HepG2 (cell line): ENCODE data around the gene NFXL1. TPM values are rescaled to one million over a fixed set of nuclear protein-coding genes. Genes with fewer than 3 reads are reported as not detected.

Source experiments
- ATAC-seq: fragments of 200-7000 bp; cut with Tn5 transposase; 3 replicates; pipeline ENCODE4 v1.9.1; 2020; ENCODE audit warnings: mild to moderate bottlenecking, moderate library complexity
- BruUV-seq: library from RNA; stranded (reverse); fragments of 400-500 nt; replicated peaks from 2 replicates; lab custom pipeline; 2021; lab: Mats Ljungman, UMichigan
- CTCF ChIA-PET: fragments of 300-600 bp; formaldehyde crosslinking; extraction: SDS; loops from one replicate; lab custom pipeline; 2021; ENCODE audit warnings: low total read pairs, inconsistent platforms, low intra/inter-chr PET ratio; lab: Yijun Ruan, JAX
- POLR2A ChIA-PET: fragments of 350-600 bp; sonication (Branson Sonifier 250); formaldehyde crosslinking; loops from one replicate; lab custom pipeline; 2020; ENCODE audit warnings: antibody characterized with exemption, inconsistent platforms; lab: Yijun Ruan, JAX
- DNase-seq: peaks from one replicate; pipeline ENCODE4 v3.0.0-alpha.2; 2015; ENCODE audit warnings: low spot score
- FAIRE-seq: peaks from 3 replicates; lab custom pipeline; 2011; peaks lifted over from hg19 to GRCh38; lab: Jason Lieb, UNC
- H2AFZ ChIP-seq: one replicate; pipeline ENCODE4 v1.6.1; 2011; ENCODE audit warnings: low read length, inconsistent platforms
- H3K27ac ChIP-seq: fragments of 300-600 bp; 3 replicates; pipeline ENCODE4 v1.8.0; 2011; ENCODE audit warnings: mixed run types, mild to moderate bottlenecking, mixed read lengths, low read length, inconsistent platforms; ENCODE audit not compliant: insufficient read depth; ENCODE audit errors: extremely low read length
- H3K27me3 ChIP-seq, 2 experiments: fragments of 200-600 bp in 1 of 2; 2 replicates in 1 of 2; 3 replicates in 1 of 2; pipeline versions ENCODE4 v1.6.0 to v1.8.0; 2011; ENCODE audit warnings: low read length in 2 of 2, mild to moderate bottlenecking in 2 of 2, moderate library complexity in 2 of 2, inconsistent platforms in 1 of 2; ENCODE audit not compliant: insufficient read depth in 2 of 2, control insufficient read depth in 1 of 2
- H3K36me3 ChIP-seq, 2 experiments: fragments of 200-600 bp in 1 of 2; replicated peaks in 1 of 2; 2 replicates in 1 of 2; 3 replicates in 1 of 2; pipeline versions ENCODE4 v1.5.1 to v1.8.0; 2011; ENCODE audit warnings: low read length in 2 of 2, inconsistent platforms in 1 of 2; ENCODE audit not compliant: insufficient read depth in 2 of 2, control insufficient read depth in 1 of 2
- H3K4me1 ChIP-seq: 2 replicates; pipeline ENCODE4 v1.5.1; 2012; ENCODE audit warnings: low read length, inconsistent platforms; ENCODE audit not compliant: insufficient read depth
- H3K4me2 ChIP-seq: 2 replicates; pipeline ENCODE4 v1.6.0; 2011; ENCODE audit warnings: low read depth, low read length, inconsistent platforms
- H3K4me3 ChIP-seq, 3 experiments: fragments of 200-600 bp in 1 of 3; sonication (generic), shearing (Covaris generic) in 1 of 3; replicated peaks in 1 of 3; 2 replicates each; pipeline ENCODE4 v1.5.1; 2011 to 2016; ENCODE audit warnings: low read length in 3 of 3, inconsistent platforms in 2 of 3, low read depth in 2 of 3, mild to moderate bottlenecking in 2 of 3, control low read depth in 1 of 3, mixed read lengths in 1 of 3; ENCODE audit not compliant: insufficient read depth in 1 of 3
- H3K79me2 ChIP-seq: one replicate; pipeline ENCODE4 v1.6.1; 2011; ENCODE audit warnings: low read length, inconsistent platforms; ENCODE audit not compliant: insufficient read depth
- H3K9ac ChIP-seq: 2 replicates; pipeline ENCODE4 v1.6.0; 2011; ENCODE audit warnings: mild to moderate bottlenecking, low read depth, low read length, inconsistent platforms; ENCODE audit not compliant: insufficient read depth
- H3K9me3 ChIP-seq: 2 replicates; pipeline ENCODE4 v1.5.1; 2012; ENCODE audit warnings: mild to moderate bottlenecking, low read length
- H4K20me1 ChIP-seq: 2 replicates; pipeline ENCODE4 v1.6.0; 2011; ENCODE audit warnings: inconsistent platforms, mild to moderate bottlenecking, low read length, moderate library complexity; ENCODE audit not compliant: insufficient read depth
- BORCS8-MEF2B ChIP-seq: sonication (generic); formaldehyde crosslinking; IDR thresholded peaks from 2 replicates; pipeline ENCODE4 v1.8.0; 2022; ENCODE audit warnings: mild to moderate bottlenecking, missing genetic modification reagents
- EZH2 ChIP-seq: conservative IDR thresholded peaks from 2 replicates; pipeline ENCODE4 v1.6.1; 2012; ENCODE audit warnings: mild to moderate bottlenecking, low read depth, low read length, moderate library complexity
- KDM2A ChIP-seq: sonication (generic); formaldehyde crosslinking; IDR thresholded peaks from 2 replicates; pipeline ENCODE4 v1.4.0; 2020; ENCODE audit warnings: low read depth, missing genetic modification reagents, borderline replicate concordance
- MAFK ChIP-seq, 2 experiments: IDR thresholded peaks in 1 of 2; conservative IDR thresholded peaks in 1 of 2; 2 replicates each; pipeline ENCODE4 v1.6.1; 2011; ENCODE audit warnings: improper control_type of control experiment in 2 of 2, low read length in 2 of 2
- MTA3 ChIP-seq: sonication (generic); formaldehyde crosslinking; IDR thresholded peaks from 2 replicates; pipeline ENCODE4 v1.4.0; 2020; ENCODE audit warnings: missing genetic modification reagents
- NAIF1 ChIP-seq: sonication (generic); formaldehyde crosslinking; IDR thresholded peaks from 2 replicates; pipeline ENCODE4 v1.5.0; 2020; ENCODE audit warnings: mild to moderate bottlenecking, missing genetic modification reagents, borderline replicate concordance
- NCOA1 ChIP-seq: sonication (generic); formaldehyde crosslinking; IDR thresholded peaks from 2 replicates; pipeline ENCODE4 v1.9.0; 2021; ENCODE audit warnings: missing genetic modification reagents
- SP1 ChIP-seq, 2 experiments: fragments of 450-650 bp in 1 of 2; sonication (generic) in 1 of 2; formaldehyde crosslinking in 1 of 2; IDR thresholded peaks; 2 replicates each; pipeline versions ENCODE4 v1.4.0 to v1.6.1; 2016 to 2020; ENCODE audit warnings: missing genetic modification reagents in 1 of 2
- STAT6 ChIP-seq: sonication (generic); formaldehyde crosslinking; IDR thresholded peaks from 2 replicates; pipeline ENCODE4 v1.4.0; 2020; ENCODE audit warnings: missing genetic modification reagents, mild to moderate bottlenecking, borderline replicate concordance
- TCF7L2 ChIP-seq: IDR thresholded peaks from 2 replicates; pipeline ENCODE4 v1.6.1; 2011; ENCODE audit warnings: mild to moderate bottlenecking, low read depth, low read length, moderate library complexity
- THAP9 ChIP-seq: sonication (generic); formaldehyde crosslinking; IDR thresholded peaks from 2 replicates; pipeline ENCODE4; 2020; ENCODE audit warnings: missing genetic modification reagents, mild to moderate bottlenecking, borderline replicate concordance
- TRIM24 ChIP-seq: sonication (generic); formaldehyde crosslinking; IDR thresholded peaks from 2 replicates; pipeline ENCODE4 v1.8.0; 2022; ENCODE audit warnings: mild to moderate bottlenecking, missing genetic modification reagents
- ZNF660 ChIP-seq: sonication (generic); formaldehyde crosslinking; IDR thresholded peaks from 2 replicates; pipeline ENCODE4 v1.5.1; 2020; ENCODE audit warnings: mild to moderate bottlenecking, low read depth, missing genetic modification reagents, borderline replicate concordance
- ZNF788 ChIP-seq: sonication (generic); formaldehyde crosslinking; IDR thresholded peaks from 2 replicates; pipeline ENCODE4 v1.5.0; 2020; ENCODE audit warnings: mild to moderate bottlenecking, missing genetic modification reagents, borderline replicate concordance
- ZNF800 ChIP-seq: sonication (generic); formaldehyde crosslinking; IDR thresholded peaks from 2 replicates; pipeline ENCODE4 v1.4.0; 2020; ENCODE audit warnings: missing genetic modification reagents
- WGBS: methylation state at CpG from one replicate; pipeline ENCODE4 v1.1.6; 2017; ENCODE audit warnings: low lambda C conversion rate; 5-methylcytosine and 5-hydroxymethylcytosine counted together
- in situ Hi-C: cut with HindIII; loops from 2 replicates; pipeline ENCODE4 v1.10.0; 2017; ENCODE audit warnings: low pct_unique_long_range_greater_than_20kb; ENCODE audit not compliant: extremely low pct_ligation_motif_present
- intact Hi-C: fragments of 100-400 bp; cut with micrococcal nuclease; formaldehyde crosslinking; loops from one replicate; pipeline ENCODE4 v1.10.0; 2022; ENCODE audit not compliant: unreplicated experiment
- polyA plus RNA-seq, 8 experiments: library from polyadenylated mRNA; depleted of rRNA in 3 of 8; stranded (reverse) in 7 of 8; unstranded in 1 of 8; fragments of >200 nt; fragmentation: Illumina TruSeq in 4 of 8; extraction: Trizol in 4 of 8; gene quantifications; 2 replicates each; pipeline versions ENCODE4 v1.2.1 to v1.2.3, GENCODE V29; 2011 to 2016; ENCODE audit warnings: low read depth in 4 of 8, missing spikeins in 1 of 8, mixed read lengths in 1 of 8; ENCODE audit not compliant: insufficient read depth in 1 of 8
- total RNA-seq, 5 experiments: library from RNA; depleted of rRNA; stranded (reverse); fragments of >200 nt; fragmentation: Illumina TruSeq; extraction: Trizol; gene quantifications; 2 replicates each; pipeline ENCODE4 v1.2.3, GENCODE V29; 2016; ENCODE audit warnings: low read depth in 1 of 5

NFXL1 gene
- total and polyA plus RNA-seq, 2 of the 13 experiments (the other 11 are each of a cell fraction or from before 2014, with no cell fraction given) = 12.0 to 18.6 TPM

GRCh38 chr4:47827343-47828047 is 86.9 kb downstream of the NFXL1 start (continued):
- TF ChIP-seq SP1 (IDR thresholded peaks at IDR 0.05) = no peak
- TF ChIP-seq SP1 (CRISPR knock-in tag; IDR thresholded peaks at IDR 0.05) = no peak

- BruUV-seq = no TSS peak
- Histone ChIP-seq H3K27ac (no peak overlapping the region), H3K79me2 (no peaks in the 10 kb centered on the region), H3K4me1 (no peaks in the 10 kb centered on the region), H3K4me3 (no peak overlapping the region), H3K9ac (no peak overlapping the region), H4K20me1 (no peaks in the 10 kb centered on the region), H3K4me2 (no peak overlapping the region), H2AFZ (no peak overlapping the region), H3K9me3 (no peaks in the 10 kb centered on the region), H3K27me3 (no peaks in the 10 kb centered on the region), H3K36me3 (no peaks in the 10 kb centered on the region)
- TF ChIP-seq THAP9 (CRISPR knock-in tag) (no peak), ZNF800 (CRISPR knock-in tag) (no peak), TRIM24 (no peak), MTA3 (CRISPR knock-in tag) (no peak), BORCS8-MEF2B (no peak), ZNF788 (CRISPR knock-in tag) (no peak), NCOA1 (no peak), STAT6 (CRISPR knock-in tag) (no peak), TCF7L2 (no peak), KDM2A (no peak), NAIF1 (no peak), EZH2 (no peak), ZNF660 (CRISPR knock-in tag) (no peak), MAFK (conservative IDR thresholded peaks at IDR 0.05 in 1 of 2, IDR thresholded peaks at IDR 0.05 in 1 of 2; ENCODE audit: low read length in 2 of 2) (no peak)
- CTCF ChIA-PET = no interaction called here
- FAIRE-seq (no peak), ATAC-seq (no peak), DNase-seq (no peak)
- 42% methylated on average over 4 of the region's 7 CpGs for WGBS
- in situ Hi-C loops = no loop called here
- intact Hi-C loops = no loop called here
- POLR2A ChIA-PET = no interaction called here
These were observed 89.5 kb downstream of the NFXL1 start for GRCh38 chr4:47824840-47825239.
